WI38 (cell line): ENCODE measurements around the gene EGFL8.

Experiments used
- H3K4me3 ChIP-seq: 2 replicates; pipeline ENCODE4 v1.5.1; 2011; ENCODE audit warnings: low read depth, mild to moderate bottlenecking, control low read depth, low read length
- TF ChIP-seq, protein P1 (sequence below): IDR thresholded peaks from 2 replicates; pipeline ENCODE4 v1.5.1; 2012; ENCODE audit warnings: low read depth, mild to moderate bottlenecking, control low read depth, low read length

Gene EGFL8

GRCh38 chr6:32151863-32152768, 12.3 kb upstream of the EGFL8 start, which contains the start of gene PRRT1:
PRRT1 (minus strand) TSS chr6:32151939; CDS start chr6:32151827, 112 bp downstream.
- TF ChIP-seq, protein P1, sequence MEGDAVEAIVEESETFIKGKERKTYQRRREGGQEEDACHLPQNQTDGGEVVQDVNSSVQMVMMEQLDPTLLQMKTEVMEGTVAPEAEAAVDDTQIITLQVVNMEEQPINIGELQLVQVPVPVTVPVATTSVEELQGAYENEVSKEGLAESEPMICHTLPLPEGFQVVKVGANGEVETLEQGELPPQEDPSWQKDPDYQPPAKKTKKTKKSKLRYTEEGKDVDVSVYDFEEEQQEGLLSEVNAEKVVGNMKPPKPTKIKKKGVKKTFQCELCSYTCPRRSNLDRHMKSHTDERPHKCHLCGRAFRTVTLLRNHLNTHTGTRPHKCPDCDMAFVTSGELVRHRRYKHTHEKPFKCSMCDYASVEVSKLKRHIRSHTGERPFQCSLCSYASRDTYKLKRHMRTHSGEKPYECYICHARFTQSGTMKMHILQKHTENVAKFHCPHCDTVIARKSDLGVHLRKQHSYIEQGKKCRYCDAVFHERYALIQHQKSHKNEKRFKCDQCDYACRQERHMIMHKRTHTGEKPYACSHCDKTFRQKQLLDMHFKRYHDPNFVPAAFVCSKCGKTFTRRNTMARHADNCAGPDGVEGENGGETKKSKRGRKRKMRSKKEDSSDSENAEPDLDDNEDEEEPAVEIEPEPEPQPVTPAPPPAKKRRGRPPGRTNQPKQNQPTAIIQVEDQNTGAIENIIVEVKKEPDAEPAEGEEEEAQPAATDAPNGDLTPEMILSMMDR: no peak
- H3K4me3 ChIP-seq: peak within 1 kb of the TSS; percentile 73

DNA sequence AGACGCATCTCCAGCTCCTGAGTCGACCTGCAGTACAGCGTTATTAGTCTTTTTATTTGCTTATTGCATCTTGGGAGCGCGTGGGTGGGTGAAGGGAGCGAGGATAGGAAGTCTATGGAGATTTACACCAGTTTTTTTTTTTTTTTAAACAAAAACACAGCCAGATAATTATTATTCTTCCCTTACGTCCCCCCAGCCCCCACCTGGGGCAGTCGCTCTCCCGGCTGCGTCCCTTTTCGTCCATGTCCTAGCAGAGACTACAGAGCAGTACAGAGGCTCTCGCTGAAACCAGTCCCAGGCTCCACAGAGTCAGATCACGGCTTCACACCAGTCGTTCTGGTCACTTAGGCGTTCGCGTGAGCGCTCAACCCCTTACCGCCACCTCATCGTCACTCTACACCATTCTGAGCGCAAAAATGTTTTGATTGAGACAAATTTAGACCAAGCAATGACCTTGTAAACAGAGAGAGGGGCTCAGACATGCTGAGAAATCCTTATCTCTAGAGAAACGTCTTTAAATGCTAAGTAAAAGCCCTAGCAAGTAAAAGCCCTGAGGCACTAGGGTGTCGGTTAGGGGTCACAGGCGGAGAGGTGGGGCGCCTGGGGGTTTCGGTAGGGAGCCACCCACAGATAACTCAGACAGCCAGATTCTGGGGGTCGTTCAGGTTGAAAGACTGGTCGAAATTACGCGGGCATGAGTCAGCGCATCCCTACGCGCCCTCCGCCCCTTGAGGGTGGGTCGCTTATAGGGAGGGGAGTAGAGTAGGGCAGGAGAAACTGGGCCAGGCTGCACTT, 11.4 kb upstream of the EGFL8 start:
- TF ChIP-seq, protein P1: no peak
- H3K4me3 ChIP-seq: peak overlapping the region; percentile 73

DNA sequence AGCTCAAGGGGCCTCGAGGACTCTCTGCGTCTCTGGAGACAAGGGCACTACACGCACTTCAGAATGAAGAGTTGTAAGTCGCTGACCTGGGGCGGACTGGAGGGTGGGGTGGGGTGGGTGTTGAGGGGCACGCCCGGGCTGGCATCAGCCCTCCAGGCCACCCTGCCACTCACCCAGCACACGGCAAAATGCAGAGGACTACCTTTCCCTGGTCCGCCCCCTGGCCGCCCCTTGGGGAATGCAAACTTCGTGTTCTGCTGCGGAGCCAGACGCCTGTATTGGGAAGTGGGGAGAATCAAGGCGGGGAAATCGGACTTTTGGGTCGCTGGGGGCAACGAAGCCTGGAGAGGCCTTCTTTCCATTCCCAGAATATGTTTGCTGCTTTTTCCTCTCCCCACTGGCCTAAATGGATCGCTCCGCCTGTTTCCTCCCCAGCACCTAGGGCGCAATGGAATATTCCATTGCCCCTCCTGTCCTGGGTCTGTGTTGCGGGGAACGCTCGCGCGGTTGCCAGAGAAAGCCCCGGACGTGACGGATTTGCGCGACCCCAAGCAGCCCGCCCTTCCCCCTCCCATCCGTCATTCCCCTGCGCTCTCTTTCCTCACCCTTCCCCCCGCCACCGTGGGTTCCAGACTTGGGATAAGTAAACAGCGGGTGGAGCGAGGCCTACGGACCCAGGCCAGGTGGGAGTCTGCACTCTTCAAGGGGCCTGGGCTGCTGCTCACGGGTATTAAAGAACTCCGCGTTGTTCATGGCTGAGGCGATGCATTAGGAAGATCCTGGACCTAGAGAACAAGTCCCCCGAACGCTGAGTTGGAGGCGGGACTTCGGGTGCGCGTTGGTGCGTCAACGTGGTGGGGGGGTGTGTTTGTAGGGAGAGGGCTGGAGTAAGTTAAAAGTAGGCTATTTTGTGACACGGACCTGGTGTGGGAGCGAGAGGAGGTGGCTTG, 10.6 kb upstream of the EGFL8 start, which contains the start of gene PPT2:
Gene PPT2, plus strand, starts transcription at position 578 of the 950 bp plus-strand sequence. CDS start 454 bp downstream, outside the sequence.
- TF ChIP-seq, protein P1: no peak

DNA sequence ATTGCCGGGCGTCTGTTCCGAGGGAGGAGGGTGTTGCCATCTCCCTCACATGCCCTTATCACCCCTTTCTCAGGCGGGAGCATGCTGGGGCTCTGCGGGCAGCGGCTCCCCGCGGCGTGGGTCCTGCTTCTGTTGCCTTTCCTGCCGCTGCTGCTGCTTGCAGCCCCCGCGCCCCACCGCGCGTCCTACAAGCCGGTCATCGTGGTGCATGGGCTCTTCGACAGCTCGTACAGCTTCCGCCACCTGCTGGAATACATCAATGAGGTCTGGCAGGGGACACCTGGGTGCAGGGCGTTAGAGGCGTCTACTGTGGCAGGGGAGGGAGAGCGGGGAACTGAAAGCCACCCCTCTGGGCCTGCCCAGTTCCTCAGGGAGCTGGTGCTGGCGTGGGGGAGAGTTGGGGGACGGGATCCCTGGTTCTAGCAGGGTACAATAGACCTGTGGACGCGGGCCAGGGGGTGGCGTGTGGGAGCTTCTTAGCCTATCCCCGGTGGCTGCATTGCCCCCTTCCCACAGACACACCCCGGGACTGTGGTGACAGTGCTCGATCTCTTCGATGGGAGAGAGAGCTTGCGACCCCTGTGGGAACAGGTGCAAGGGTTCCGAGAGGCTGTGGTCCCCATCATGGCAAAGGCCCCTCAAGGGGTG, 9.8 kb upstream of the EGFL8 start:
- TF ChIP-seq, protein P1: peak; percentile 27; the same call in 1 of the 2 replicates
- H3K4me3 ChIP-seq: peak overlapping the region; percentile 73

More for the DNA sequence above, 10.6 kb upstream of the EGFL8 start, which contains the start of gene PPT2:
- peak within 1 kb of the TSS; percentile 73 for H3K4me3 ChIP-seq

DNA sequence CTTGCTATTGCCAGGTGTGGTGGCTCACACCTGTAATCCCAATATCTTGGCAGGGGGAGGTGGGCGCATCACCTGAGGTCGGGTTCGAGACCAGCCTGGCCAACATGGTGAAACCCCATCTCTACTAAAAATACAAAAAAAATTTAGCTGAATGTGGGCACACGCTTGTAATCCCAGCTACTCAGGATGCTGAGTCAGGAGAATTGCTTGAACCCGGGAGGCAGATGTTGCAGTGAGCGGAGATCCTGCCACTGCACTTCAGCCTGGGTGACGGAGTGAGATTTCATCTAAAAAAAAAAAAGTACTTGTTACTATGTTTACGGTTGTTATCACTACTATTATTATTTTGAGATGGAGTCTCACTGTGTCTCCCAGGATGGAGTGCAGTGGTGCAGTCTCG, 7.5 kb upstream of the EGFL8 start:
- TF ChIP-seq, protein P1: no peak
- no peak overlapping the region for H3K4me3 ChIP-seq

GRCh38 chr6:32158052-32158451, 6.3 kb upstream of the EGFL8 start:
- TF ChIP-seq, protein P1: no peak
- H3K4me3 ChIP-seq: no peak overlapping the region
